Measurements from ENCODE around the gene BTBD9. TPM values are rescaled to one million over a fixed set of nuclear protein-coding genes. Genes with fewer than 3 reads are reported as not detected.

Gene BTBD9
- total RNA-seq, 1 experiment from 2014 or later = 8.9 TPM

GRCh38 chr6:38481851-38482250, 157.9 kb downstream of the BTBD9 start:
- Histone ChIP-seq H4K8ac (replicated peaks; ENCODE audit: insufficient read length, low read depth, low read length) (no peak overlapping the region), H4K5ac (ENCODE audit: insufficient read length, low read depth, low read length) (no peak overlapping the region), H3K9ac (ENCODE audit: extremely low read depth, insufficient read length, low read length) (no peak overlapping the region), H3K23me2 (ENCODE audit: insufficient read length, low read depth, low read length, poor library complexity, severe bottlenecking) (no peaks in the 10 kb centered on the region), H3K4me2 (ENCODE audit: insufficient read depth, insufficient read length, low read length) (no peak overlapping the region), H3K18ac (ENCODE audit: insufficient read length, low read depth, low read length) (no peak overlapping the region), H2AK5ac (ENCODE audit: insufficient read length, low read length) (no peak overlapping the region), H2BK120ac (ENCODE audit: low read depth, low read length, poor library complexity, severe bottlenecking) (no peak overlapping the region), H3K4ac (ENCODE audit: low read depth, low read length) (no peak overlapping the region), H3K23ac (ENCODE audit: insufficient read length, low read depth, low read length) (no peak overlapping the region), H3K14ac (ENCODE audit: insufficient read depth, low read length) (no peak overlapping the region), H3K27me3 (ENCODE audit: insufficient read depth, low read length) (no peaks in the 10 kb centered on the region), H2BK20ac (ENCODE audit: low read depth, low read length, poor library complexity, severe bottlenecking) (no peak overlapping the region), H3K79me2 (ENCODE audit: insufficient read depth, low read length) (no peaks in the 10 kb centered on the region), H3T11ph (ENCODE audit: low read length) (no peak overlapping the region), H2BK12ac (ENCODE audit: insufficient read length, low read depth, low read length) (no peak overlapping the region), H3K56ac (ENCODE audit: insufficient read length, low read depth, low read length) (no peak overlapping the region), H3K9me3 (ENCODE audit: control insufficient read depth, low read depth, low read length) (no peaks in the 10 kb centered on the region), H4K20me1 (ENCODE audit: control insufficient read depth, insufficient read depth, insufficient read length) (no peaks in the 10 kb centered on the region), H2AFZ (ENCODE audit: low read length) (no peak overlapping the region), H3K79me1 (ENCODE audit: insufficient read depth, low read depth, low read length, poor library complexity, severe bottlenecking) (no peaks in the 10 kb centered on the region), H2BK5ac (ENCODE audit: insufficient read length, low read length) (no peak overlapping the region), H3K4me1 (ENCODE audit: insufficient read depth, low read length) (peaks cover 6% of the 10 kb centered on the region; the same call in 1 of the 2 replicates), H2BK15ac (ENCODE audit: low read depth, low read length) (no peak overlapping the region), H3K27ac (ENCODE audit: insufficient read length, low read depth, low read length) (no peak overlapping the region), H4K91ac (ENCODE audit: insufficient read length, low read depth, low read length) (no peak overlapping the region)
- WGBS (ENCODE audit: extremely low coverage, insufficient read length, low lambda C conversion rate) = no CpG with 5 or more reads among the region's 4 CpGs
- Mint-ChIP-seq H3K36me3 (ENCODE audit: insufficient read depth in 1 of 3, low read depth in 3 of 3) (no peaks in the 10 kb centered on the region; a peak in 1 of 7 replicates), H3K27me3 (ENCODE audit: low read depth) (peaks cover 7% of the 10 kb centered on the region), H3K4me3 (no peak overlapping the region), H3K9me3 (no peaks in the 10 kb centered on the region), H3K4me1 (peaks cover 25 to 29% of the 10 kb centered on the region in 2 experiments), H3K27ac (no peak overlapping the region)
- no peak for DNase-seq
- TF ChIP-seq CTCF (conservative IDR thresholded peaks at IDR 0.05) = no peak

Data from H9 (cell line).